PFSK-1 (cell line): ENCODE results near the gene SPPL2C.

Experiments used
- POLR2AphosphoS5 ChIP-seq: IDR thresholded peaks from 2 replicates; pipeline ENCODE4 v1.6.1; 2012; ENCODE audit warnings: low read depth, mild to moderate bottlenecking, control low read depth, low read length, moderate library complexity
- SIN3A ChIP-seq: IDR thresholded peaks from 2 replicates; pipeline ENCODE4 v1.6.1; 2012; ENCODE audit warnings: mild to moderate bottlenecking, low read length, moderate library complexity, borderline replicate concordance; ENCODE audit not compliant: insufficient read depth

- TF ChIP-seq SIN3A (no peak), POLR2AphosphoS5 (no peak)
Measured at GRCh38 chr17:45861165-45861564, 16.5 kb downstream of the SPPL2C start.
